ENCODE data around the gene ZNF436.

ZNF436 gene

DNA sequence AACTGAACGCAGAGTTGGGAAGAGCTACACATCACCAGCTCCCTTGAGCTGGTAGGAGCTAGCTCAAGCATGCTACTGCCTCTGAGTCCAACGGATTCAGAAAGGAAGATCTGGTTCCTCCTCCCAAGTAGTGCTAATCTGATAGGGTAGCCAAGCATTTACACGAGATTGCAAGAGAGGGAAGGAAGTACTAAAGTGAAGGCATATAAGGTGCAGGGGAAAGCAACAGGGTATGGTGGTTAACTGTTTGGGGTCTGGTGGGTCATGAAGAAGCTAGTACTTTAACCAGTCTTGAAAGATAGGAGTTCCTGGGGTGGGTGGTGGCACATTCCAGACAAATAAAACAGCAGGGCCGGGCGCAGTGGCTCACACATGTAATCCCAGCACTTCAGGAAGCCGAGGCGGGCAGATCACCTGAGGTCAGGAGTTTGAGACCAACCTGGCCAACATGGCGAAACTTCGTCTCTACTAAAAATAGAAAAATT lies 20.2 kb upstream of the ZNF436 start (continued):
- TF ChIP-seq ISL1 (CRISPR knock-in tag; IDR thresholded peaks at IDR 0.05) (no peak), BACH2 (CRISPR knock-in tag; IDR thresholded peaks at IDR 0.05; ENCODE audit: borderline replicate concordance) (no peak)
- TF ChIP-seq, protein P1, sequence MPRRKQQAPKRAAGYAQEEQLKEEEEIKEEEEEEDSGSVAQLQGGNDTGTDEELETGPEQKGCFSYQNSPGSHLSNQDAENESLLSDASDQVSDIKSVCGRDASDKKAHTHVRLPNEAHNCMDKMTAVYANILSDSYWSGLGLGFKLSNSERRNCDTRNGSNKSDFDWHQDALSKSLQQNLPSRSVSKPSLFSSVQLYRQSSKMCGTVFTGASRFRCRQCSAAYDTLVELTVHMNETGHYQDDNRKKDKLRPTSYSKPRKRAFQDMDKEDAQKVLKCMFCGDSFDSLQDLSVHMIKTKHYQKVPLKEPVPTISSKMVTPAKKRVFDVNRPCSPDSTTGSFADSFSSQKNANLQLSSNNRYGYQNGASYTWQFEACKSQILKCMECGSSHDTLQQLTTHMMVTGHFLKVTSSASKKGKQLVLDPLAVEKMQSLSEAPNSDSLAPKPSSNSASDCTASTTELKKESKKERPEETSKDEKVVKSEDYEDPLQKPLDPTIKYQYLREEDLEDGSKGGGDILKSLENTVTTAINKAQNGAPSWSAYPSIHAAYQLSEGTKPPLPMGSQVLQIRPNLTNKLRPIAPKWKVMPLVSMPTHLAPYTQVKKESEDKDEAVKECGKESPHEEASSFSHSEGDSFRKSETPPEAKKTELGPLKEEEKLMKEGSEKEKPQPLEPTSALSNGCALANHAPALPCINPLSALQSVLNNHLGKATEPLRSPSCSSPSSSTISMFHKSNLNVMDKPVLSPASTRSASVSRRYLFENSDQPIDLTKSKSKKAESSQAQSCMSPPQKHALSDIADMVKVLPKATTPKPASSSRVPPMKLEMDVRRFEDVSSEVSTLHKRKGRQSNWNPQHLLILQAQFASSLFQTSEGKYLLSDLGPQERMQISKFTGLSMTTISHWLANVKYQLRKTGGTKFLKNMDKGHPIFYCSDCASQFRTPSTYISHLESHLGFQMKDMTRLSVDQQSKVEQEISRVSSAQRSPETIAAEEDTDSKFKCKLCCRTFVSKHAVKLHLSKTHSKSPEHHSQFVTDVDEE (CRISPR knock-in tag; IDR thresholded peaks at IDR 0.05), result no peak

DNA sequence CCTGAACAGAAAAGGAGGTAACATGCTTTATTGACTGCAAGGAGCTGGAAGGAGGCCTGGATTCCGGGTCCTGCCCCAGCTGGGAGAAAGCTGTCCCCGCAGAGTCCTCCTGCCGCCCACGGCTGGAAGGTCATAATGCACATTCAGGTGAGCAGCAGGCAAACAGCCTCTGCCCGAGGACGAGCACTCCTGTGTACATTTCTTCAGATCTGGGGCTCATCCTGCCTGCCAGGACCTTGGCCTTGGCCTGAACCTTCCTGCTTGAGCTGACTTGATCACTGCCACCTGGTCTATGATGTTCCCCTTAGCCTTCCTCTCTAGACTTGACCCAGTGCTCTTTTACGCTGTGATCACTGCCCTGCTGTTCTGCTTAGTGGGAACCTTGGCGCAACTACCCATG lies 17.9 kb upstream of the ZNF436 start:
- TF ChIP-seq ZNF8 (CRISPR knock-in tag; IDR thresholded peaks at IDR 0.05) (no peak), ZFP3 (CRISPR knock-in tag; IDR thresholded peaks at IDR 0.05) (no peak), GLIS3 (CRISPR knock-in tag; IDR thresholded peaks at IDR 0.05) (no peak), ZC3H10 (CRISPR knock-in tag; IDR thresholded peaks at IDR 0.05) (no peak), SNAI2 (CRISPR knock-in tag; IDR thresholded peaks at IDR 0.05) (no peak), ISL1 (CRISPR knock-in tag; IDR thresholded peaks at IDR 0.05) (no peak), BACH2 (CRISPR knock-in tag; IDR thresholded peaks at IDR 0.05; ENCODE audit: borderline replicate concordance) (no peak), RARB (CRISPR knock-in tag; IDR thresholded peaks at IDR 0.05) (no peak), CSDC2 (CRISPR knock-in tag; IDR thresholded peaks at IDR 0.05) (no peak), TOX (CRISPR knock-in tag; IDR thresholded peaks at IDR 0.05; ENCODE audit: borderline replicate concordance) (no peak), ZFP30 (CRISPR knock-in tag; IDR thresholded peaks at IDR 0.05) (no peak), ARNTL (CRISPR knock-in tag; IDR thresholded peaks at IDR 0.05; ENCODE audit: borderline replicate concordance, low read depth) (no peak), ZNF565 (CRISPR knock-in tag; conservative IDR thresholded peaks at IDR 0.05; ENCODE audit: low read depth) (no peak), ESRRG (CRISPR knock-in tag; IDR thresholded peaks at IDR 0.05) (no peak)
- TF ChIP-seq, protein P2, sequence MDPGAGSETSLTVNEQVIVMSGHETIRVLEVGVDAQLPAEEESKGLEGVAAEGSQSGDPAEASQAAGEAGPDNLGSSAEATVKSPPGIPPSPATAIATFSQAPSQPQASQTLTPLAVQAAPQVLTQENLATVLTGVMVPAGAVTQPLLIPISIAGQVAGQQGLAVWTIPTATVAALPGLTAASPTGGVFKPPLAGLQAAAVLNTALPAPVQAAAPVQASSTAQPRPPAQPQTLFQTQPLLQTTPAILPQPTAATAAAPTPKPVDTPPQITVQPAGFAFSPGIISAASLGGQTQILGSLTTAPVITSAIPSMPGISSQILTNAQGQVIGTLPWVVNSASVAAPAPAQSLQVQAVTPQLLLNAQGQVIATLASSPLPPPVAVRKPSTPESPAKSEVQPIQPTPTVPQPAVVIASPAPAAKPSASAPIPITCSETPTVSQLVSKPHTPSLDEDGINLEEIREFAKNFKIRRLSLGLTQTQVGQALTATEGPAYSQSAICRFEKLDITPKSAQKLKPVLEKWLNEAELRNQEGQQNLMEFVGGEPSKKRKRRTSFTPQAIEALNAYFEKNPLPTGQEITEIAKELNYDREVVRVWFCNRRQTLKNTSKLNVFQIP (CRISPR knock-in tag; IDR thresholded peaks at IDR 0.05; ENCODE audit: borderline replicate concordance, low read depth), result no peak
- TF ChIP-seq, protein P3, sequence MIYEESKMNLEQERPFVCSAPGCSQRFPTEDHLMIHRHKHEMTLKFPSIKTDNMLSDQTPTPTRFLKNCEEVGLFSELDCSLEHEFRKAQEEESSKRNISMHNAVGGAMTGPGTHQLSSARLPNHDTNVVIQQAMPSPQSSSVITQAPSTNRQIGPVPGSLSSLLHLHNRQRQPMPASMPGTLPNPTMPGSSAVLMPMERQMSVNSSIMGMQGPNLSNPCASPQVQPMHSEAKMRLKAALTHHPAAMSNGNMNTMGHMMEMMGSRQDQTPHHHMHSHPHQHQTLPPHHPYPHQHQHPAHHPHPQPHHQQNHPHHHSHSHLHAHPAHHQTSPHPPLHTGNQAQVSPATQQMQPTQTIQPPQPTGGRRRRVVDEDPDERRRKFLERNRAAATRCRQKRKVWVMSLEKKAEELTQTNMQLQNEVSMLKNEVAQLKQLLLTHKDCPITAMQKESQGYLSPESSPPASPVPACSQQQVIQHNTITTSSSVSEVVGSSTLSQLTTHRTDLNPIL (CRISPR knock-in tag; IDR thresholded peaks at IDR 0.05; ENCODE audit: low read depth), result no peak
- TF ChIP-seq, protein P4, sequence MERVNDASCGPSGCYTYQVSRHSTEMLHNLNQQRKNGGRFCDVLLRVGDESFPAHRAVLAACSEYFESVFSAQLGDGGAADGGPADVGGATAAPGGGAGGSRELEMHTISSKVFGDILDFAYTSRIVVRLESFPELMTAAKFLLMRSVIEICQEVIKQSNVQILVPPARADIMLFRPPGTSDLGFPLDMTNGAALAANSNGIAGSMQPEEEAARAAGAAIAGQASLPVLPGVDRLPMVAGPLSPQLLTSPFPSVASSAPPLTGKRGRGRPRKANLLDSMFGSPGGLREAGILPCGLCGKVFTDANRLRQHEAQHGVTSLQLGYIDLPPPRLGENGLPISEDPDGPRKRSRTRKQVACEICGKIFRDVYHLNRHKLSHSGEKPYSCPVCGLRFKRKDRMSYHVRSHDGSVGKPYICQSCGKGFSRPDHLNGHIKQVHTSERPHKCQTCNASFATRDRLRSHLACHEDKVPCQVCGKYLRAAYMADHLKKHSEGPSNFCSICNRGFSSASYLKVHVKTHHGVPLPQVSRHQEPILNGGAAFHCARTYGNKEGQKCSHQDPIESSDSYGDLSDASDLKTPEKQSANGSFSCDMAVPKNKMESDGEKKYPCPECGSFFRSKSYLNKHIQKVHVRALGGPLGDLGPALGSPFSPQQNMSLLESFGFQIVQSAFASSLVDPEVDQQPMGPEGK (CRISPR knock-in tag; IDR thresholded peaks at IDR 0.05; ENCODE audit: borderline replicate concordance), result no peak
- no peak for ATAC-seq

DNA sequence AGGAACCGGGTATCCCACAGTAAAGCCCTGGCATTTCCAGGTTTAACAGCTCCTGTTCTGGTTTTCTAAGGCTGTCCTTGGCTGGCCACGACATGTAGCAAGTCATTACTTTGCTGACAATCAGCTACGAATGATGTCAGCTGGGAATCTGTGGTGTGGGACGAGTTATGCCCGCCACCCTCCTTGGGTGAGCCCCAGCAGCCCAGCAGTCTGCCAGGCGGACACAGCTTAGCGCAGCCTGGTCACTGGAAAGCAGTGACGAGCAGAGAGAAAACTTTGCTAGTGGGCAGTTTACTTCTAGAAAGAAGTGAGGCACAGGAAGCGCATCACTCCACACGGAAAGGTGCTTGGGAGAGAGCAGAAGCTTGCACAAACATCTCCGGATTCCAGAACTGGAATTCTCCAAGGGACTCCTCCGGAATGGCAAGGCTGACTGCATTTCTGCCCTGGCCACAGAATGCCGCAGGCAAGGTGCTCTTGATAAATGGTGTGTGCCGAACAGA lies 15.5 kb upstream of the ZNF436 start:
- TF ChIP-seq PPARA (CRISPR knock-in tag; IDR thresholded peaks at IDR 0.05; ENCODE audit: borderline replicate concordance), result no peak
- TF ChIP-seq ZNF565 (CRISPR knock-in tag; conservative IDR thresholded peaks at IDR 0.05; ENCODE audit: low read depth), result no peak
- TF ChIP-seq BACH2 (CRISPR knock-in tag; IDR thresholded peaks at IDR 0.05; ENCODE audit: borderline replicate concordance), result no peak
- no peak for TF ChIP-seq ZNF8 (CRISPR knock-in tag; IDR thresholded peaks at IDR 0.05)
- TF ChIP-seq, protein P4 (CRISPR knock-in tag; IDR thresholded peaks at IDR 0.05; ENCODE audit: borderline replicate concordance), result no peak
- no peak for TF ChIP-seq ZNF70 (CRISPR knock-in tag; IDR thresholded peaks at IDR 0.05)
- TF ChIP-seq ZC3H10 (CRISPR knock-in tag; IDR thresholded peaks at IDR 0.05), result no peak
- no peak for TF ChIP-seq ARNTL (CRISPR knock-in tag; IDR thresholded peaks at IDR 0.05; ENCODE audit: borderline replicate concordance, low read depth)
- TF ChIP-seq TOX (CRISPR knock-in tag; IDR thresholded peaks at IDR 0.05; ENCODE audit: borderline replicate concordance), result no peak
- TF ChIP-seq ISL1 (CRISPR knock-in tag; IDR thresholded peaks at IDR 0.05), result no peak
- TF ChIP-seq, protein P3 (CRISPR knock-in tag; IDR thresholded peaks at IDR 0.05; ENCODE audit: low read depth), result no peak
- TF ChIP-seq RARB (CRISPR knock-in tag; IDR thresholded peaks at IDR 0.05), result no peak
- TF ChIP-seq, protein P2 (CRISPR knock-in tag; IDR thresholded peaks at IDR 0.05; ENCODE audit: borderline replicate concordance, low read depth), result no peak
- TF ChIP-seq ZFP3 (CRISPR knock-in tag; IDR thresholded peaks at IDR 0.05), result no peak
- no peak for TF ChIP-seq SNAI2 (CRISPR knock-in tag; IDR thresholded peaks at IDR 0.05)
- TF ChIP-seq GLIS3 (CRISPR knock-in tag; IDR thresholded peaks at IDR 0.05), result no peak
- no peak for TF ChIP-seq ESRRG (CRISPR knock-in tag; IDR thresholded peaks at IDR 0.05)
- TF ChIP-seq TCF4 (CRISPR knock-in tag; IDR thresholded peaks at IDR 0.05; ENCODE audit: borderline replicate concordance), result no peak

More for the DNA sequence above, 15.5 kb upstream of the ZNF436 start:
- peak; percentile 39 for ATAC-seq

All from SK-N-SH treated with all-trans-retinoic acid at 6 μM for 48 hours (cell line).